HEK293 (cell line): ENCODE results near the gene GPSM1.

Experiments
- CTCF ChIA-PET: fragments of 350-600 bp; formaldehyde crosslinking; extraction: SDS; loops from one replicate; lab custom pipeline; 2021; ENCODE audit warnings: antibody characterized with exemption; lab: Yijun Ruan, JAX
- POLR2A ChIA-PET: fragments of 300-600 bp; formaldehyde crosslinking; extraction: SDS; loops from one replicate; lab custom pipeline; 2020; ENCODE audit warnings: antibody characterized with exemption, inconsistent platforms; lab: Yijun Ruan, JAX
- H3K27ac ChIP-seq: fragments of 200-500 bp; sonication (Bioruptor generic); 2 replicates; pipeline ENCODE4 v1.5.1; 2014; ENCODE audit warnings: low read depth, low read length, control low read depth, inconsistent platforms; ENCODE audit errors: extremely low read depth
- H3K36me3 ChIP-seq, 2 experiments: fragments of 200-500 bp in 1 of 2; sonication (Bioruptor generic) in 1 of 2; 1 replicate in 1 of 2; 2 replicates in 1 of 2; pipeline ENCODE4 v1.5.1; 2014 to 2017; ENCODE audit warnings: inconsistent platforms in 2 of 2, low read length in 2 of 2; ENCODE audit not compliant: control insufficient read depth in 2 of 2, insufficient read depth in 1 of 2
- H3K4me1 ChIP-seq: fragments of 200-500 bp; sonication (Bioruptor generic); 2 replicates; pipeline ENCODE4 v1.5.1; 2014; ENCODE audit warnings: mild to moderate bottlenecking, low read length, inconsistent platforms; ENCODE audit not compliant: control insufficient read depth, insufficient read depth
- H3K4me3 ChIP-seq: 2 replicates; pipeline ENCODE4 v1.5.1; 2011; ENCODE audit warnings: low read depth, mild to moderate bottlenecking, control low read depth, low read length, moderate library complexity
- H3K9me3 ChIP-seq: fragments of 200-500 bp; sonication (Bioruptor generic); 2 replicates; pipeline ENCODE4 v1.5.1; 2014; ENCODE audit warnings: low read depth, low read length, inconsistent platforms; ENCODE audit not compliant: control insufficient read depth, insufficient read depth
- EGR2 ChIP-seq: fragments of 450-650 bp; formaldehyde crosslinking; IDR thresholded peaks from 2 replicates; pipeline ENCODE4 v1.5.1; 2016; ENCODE audit warnings: low read depth, missing biosample characterization, missing genetic modification characterization
- HOXD13 ChIP-seq: sonication (generic); formaldehyde crosslinking; IDR thresholded peaks from 2 replicates; pipeline ENCODE4 v1.8.0; 2022; ENCODE audit warnings: missing genetic modification reagents, borderline replicate concordance
- KLF16 ChIP-seq: fragments of 450-650 bp; formaldehyde crosslinking; IDR thresholded peaks from 2 replicates; pipeline ENCODE4 v1.5.1; 2017; ENCODE audit warnings: missing biosample characterization, missing genetic modification characterization
- KLF8 ChIP-seq: fragments of 450-650 bp; formaldehyde crosslinking; IDR thresholded peaks from 2 replicates; pipeline ENCODE4 v1.5.1; 2016; ENCODE audit warnings: missing biosample characterization, missing genetic modification characterization
- MYNN ChIP-seq: fragments of 450-650 bp; formaldehyde crosslinking; IDR thresholded peaks from 2 replicates; pipeline ENCODE4 v1.5.1; 2016; ENCODE audit warnings: missing biosample characterization, missing genetic modification characterization, borderline replicate concordance
- PRDM1 ChIP-seq: fragments of 450-650 bp; formaldehyde crosslinking; IDR thresholded peaks from 2 replicates; pipeline ENCODE4; 2016; ENCODE audit warnings: missing biosample characterization, missing genetic modification characterization
- RBAK ChIP-seq: fragments of 450-650 bp; formaldehyde crosslinking; IDR thresholded peaks from 2 replicates; pipeline ENCODE4 v1.5.1; 2016; ENCODE audit warnings: missing biosample characterization, missing genetic modification characterization
- YY2 ChIP-seq: fragments of 450-650 bp; formaldehyde crosslinking; IDR thresholded peaks from 2 replicates; pipeline ENCODE4 v1.5.1; 2016; ENCODE audit warnings: missing biosample characterization, missing genetic modification characterization
- ZNF10 ChIP-seq: fragments of 450-650 bp; formaldehyde crosslinking; IDR thresholded peaks from 2 replicates; pipeline ENCODE4 v1.5.1; 2017; ENCODE audit warnings: missing biosample characterization, missing genetic modification characterization
- ZNF16 ChIP-seq: fragments of 450-650 bp; formaldehyde crosslinking; IDR thresholded peaks from 2 replicates; pipeline ENCODE4 v1.5.1; 2016; ENCODE audit warnings: low read depth, missing biosample characterization, missing genetic modification characterization
- ZNF23 ChIP-seq: fragments of 450-650 bp; formaldehyde crosslinking; IDR thresholded peaks from 2 replicates; pipeline ENCODE4 v1.5.1; 2016; ENCODE audit warnings: missing biosample characterization, missing genetic modification characterization, borderline replicate concordance
- ZNF248 ChIP-seq: fragments of 450-650 bp; formaldehyde crosslinking; IDR thresholded peaks from 2 replicates; pipeline ENCODE4 v1.5.1; 2017; ENCODE audit warnings: missing biosample characterization, missing genetic modification characterization
- ZNF335 ChIP-seq: fragments of 450-650 bp; formaldehyde crosslinking; conservative IDR thresholded peaks from 2 replicates; pipeline ENCODE4 v1.5.1; 2016; ENCODE audit warnings: missing biosample characterization, missing genetic modification characterization
- ZNF350 ChIP-seq: fragments of 450-650 bp; formaldehyde crosslinking; IDR thresholded peaks from 2 replicates; pipeline ENCODE4 v1.5.0; 2017; ENCODE audit warnings: missing biosample characterization, mild to moderate bottlenecking, missing genetic modification characterization
- ZNF394 ChIP-seq: fragments of 450-650 bp; formaldehyde crosslinking; IDR thresholded peaks from 2 replicates; pipeline ENCODE4 v1.5.1; 2016; ENCODE audit warnings: missing biosample characterization, missing genetic modification characterization, mild to moderate bottlenecking, moderate library complexity, borderline replicate concordance
- ZNF398 ChIP-seq: fragments of 450-650 bp; formaldehyde crosslinking; IDR thresholded peaks from 2 replicates; pipeline ENCODE4 v1.5.1; 2017; ENCODE audit warnings: missing biosample characterization, missing genetic modification characterization
- ZNF416 ChIP-seq: fragments of 450-650 bp; formaldehyde crosslinking; IDR thresholded peaks from 2 replicates; pipeline ENCODE4 v1.5.1; 2016; ENCODE audit warnings: missing biosample characterization, missing genetic modification characterization
- ZNF514 ChIP-seq: fragments of 450-650 bp; formaldehyde crosslinking; IDR thresholded peaks from 2 replicates; pipeline ENCODE4 v1.5.1; 2016; ENCODE audit warnings: missing biosample characterization, missing genetic modification characterization
- ZNF549 ChIP-seq: fragments of 450-650 bp; IDR thresholded peaks from 2 replicates; pipeline ENCODE4 v1.5.1; 2018; ENCODE audit warnings: missing biosample characterization, missing genetic modification characterization, mild to moderate bottlenecking, inconsistent platforms, moderate library complexity
- ZNF600 ChIP-seq: fragments of 450-650 bp; formaldehyde crosslinking; IDR thresholded peaks from 2 replicates; pipeline ENCODE4 v1.5.1; 2016; ENCODE audit warnings: missing biosample characterization, missing genetic modification characterization
- ZNF610 ChIP-seq: fragments of 450-650 bp; formaldehyde crosslinking; IDR thresholded peaks from 2 replicates; pipeline ENCODE4 v1.5.1; 2016; ENCODE audit warnings: missing biosample characterization, missing genetic modification characterization, borderline replicate concordance
- ZNF623 ChIP-seq: fragments of 450-650 bp; formaldehyde crosslinking; IDR thresholded peaks from 2 replicates; pipeline ENCODE4 v1.5.1; 2016; ENCODE audit warnings: missing biosample characterization, missing genetic modification characterization
- ZNF670 ChIP-seq: fragments of 450-650 bp; formaldehyde crosslinking; IDR thresholded peaks from 2 replicates; pipeline ENCODE4 v1.5.1; 2016; ENCODE audit warnings: missing biosample characterization, missing genetic modification characterization, low read depth
- ZNF677 ChIP-seq: fragments of 450-650 bp; IDR thresholded peaks from 2 replicates; pipeline ENCODE4 v1.5.0; 2018; ENCODE audit warnings: missing biosample characterization, mild to moderate bottlenecking, missing genetic modification characterization, moderate library complexity
- ZNF707 ChIP-seq: fragments of 450-650 bp; formaldehyde crosslinking; IDR thresholded peaks from 2 replicates; pipeline ENCODE4 v1.5.1; 2016; ENCODE audit warnings: missing biosample characterization, missing genetic modification characterization
- ZNF843 ChIP-seq: fragments of 450-650 bp; formaldehyde crosslinking; IDR thresholded peaks from 2 replicates; pipeline ENCODE4 v1.5.1; 2016; ENCODE audit warnings: missing biosample characterization, missing genetic modification characterization
- ZSCAN23 ChIP-seq: fragments of 450-650 bp; formaldehyde crosslinking; IDR thresholded peaks from 2 replicates; pipeline ENCODE4 v1.5.1; 2016; ENCODE audit warnings: missing biosample characterization, missing genetic modification characterization

GPSM1 gene

DNA sequence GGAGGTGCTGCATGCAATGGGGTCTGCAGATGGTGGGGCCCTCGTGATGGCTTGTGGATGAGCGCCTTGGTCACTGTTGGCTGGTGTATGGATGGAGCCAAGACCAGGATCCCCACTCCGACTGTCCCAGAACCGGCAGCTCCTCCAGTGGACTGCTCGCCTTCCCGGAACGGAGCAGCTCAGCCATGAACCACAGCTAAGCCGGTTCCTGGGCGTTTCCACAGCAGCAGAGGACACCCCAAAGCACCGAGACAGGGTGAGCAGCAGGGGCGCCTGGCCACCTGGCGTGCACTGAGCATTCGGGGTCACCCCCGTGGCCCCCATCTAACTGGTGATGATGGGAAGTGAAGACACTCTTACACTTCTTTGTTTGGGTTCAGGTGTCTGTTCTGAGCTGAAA lies 49.6 kb upstream of the GPSM1 start:
- TF ChIP-seq ZNF670 (tag by site-specific recombination) = no peak
- TF ChIP-seq ZNF610 (tag by site-specific recombination) = no peak
- no peak for TF ChIP-seq KLF16 (tag by site-specific recombination)
- no peak for TF ChIP-seq ZNF416 (tag by site-specific recombination)
- no peak for TF ChIP-seq ZNF549 (tag by site-specific recombination)
- no peak for TF ChIP-seq EGR2
- no peak for TF ChIP-seq KLF8
- no peak for TF ChIP-seq ZNF843 (tag by site-specific recombination)
- no peak for TF ChIP-seq ZNF10 (tag by site-specific recombination)
- no peak for TF ChIP-seq ZNF394 (tag by site-specific recombination)
- ChIA-PET POLR2A (no interaction called here), CTCF (interaction anchor here (1.0 to 1.9 kb wide), 9 partner anchors 9 to 309 kb away, joined by 3 to 9 read pairs (median 5); no protein-coding TSS in a partner anchor)
- Histone ChIP-seq H3K4me1 (no peaks in the 10 kb centered on the region), H3K27ac (no peak overlapping the region), H3K9me3 (no peaks in the 10 kb centered on the region), H3K4me3 (no peak overlapping the region), H3K36me3 (no peaks in the 10 kb centered on the region)

- H3K4me3 ChIP-seq = no peak overlapping the region
- no peaks in the 10 kb centered on the region for H3K36me3 ChIP-seq
- H3K9me3 ChIP-seq = no peaks in the 10 kb centered on the region
- no peak overlapping the region for H3K27ac ChIP-seq
- ChIA-PET POLR2A (interaction anchor here (0.8 to 1.0 kb wide), 2 partner anchors 11 to 24 kb away, joined by 3 read pairs; no protein-coding TSS in a partner anchor), CTCF (interaction anchor here (1.0 to 1.9 kb wide), 6 partner anchors 11 to 309 kb away, joined by 3 to 9 read pairs (median 5); no protein-coding TSS in a partner anchor)
- H3K4me1 ChIP-seq = no peaks in the 10 kb centered on the region
- no peak for TF ChIP-seq RBAK (tag by site-specific recombination)
- TF ChIP-seq HOXD13 = no peak
- no peak for TF ChIP-seq ZNF398 (tag by site-specific recombination)
- no peak for TF ChIP-seq ZNF707 (tag by site-specific recombination)
- no peak for TF ChIP-seq PRDM1 (tag by site-specific recombination)
- TF ChIP-seq ZNF514 (tag by site-specific recombination) = no peak
These were observed 49.1 kb upstream of the GPSM1 start for GRCh38 chr9:136278221-136278620.

- POLR2A ChIA-PET = interaction anchor here (0.8 to 1.0 kb wide), 2 partner anchors 11 to 24 kb away, joined by 3 read pairs; no protein-coding TSS in a partner anchor
- Histone ChIP-seq H3K36me3 (no peaks in the 10 kb centered on the region), H3K4me1 (no peaks in the 10 kb centered on the region), H3K4me3 (no peak overlapping the region), H3K9me3 (no peaks in the 10 kb centered on the region), H3K27ac (no peak overlapping the region)
- CTCF ChIA-PET = interaction anchor here (0.6 to 1.9 kb wide), 7 partner anchors 12 to 310 kb away, joined by 3 to 9 read pairs (median 5); no protein-coding TSS in a partner anchor
- TF ChIP-seq ZNF23 (no peak), ZSCAN23 (tag by site-specific recombination) (no peak), YY2 (tag by site-specific recombination) (no peak), ZNF248 (no peak), ZNF677 (tag by site-specific recombination) (no peak), ZNF335 (tag by site-specific recombination) (no peak), MYNN (tag by site-specific recombination) (no peak), ZNF416 (tag by site-specific recombination) (no peak), ZNF350 (tag by site-specific recombination) (no peak), ZNF16 (tag by site-specific recombination) (no peak), HOXD13 (no peak), ZNF600 (tag by site-specific recombination) (no peak), ZNF623 (tag by site-specific recombination) (no peak)
These were observed 48.4 kb upstream of the GPSM1 start for GRCh38 chr9:136278894-136279293.
